Activated CD4-positive, alpha-beta T cell treated with anti-CD3 and anti-CD28 coated beads, Interleukin-2, Interleukin-4, amounts not matched to agents 100 ng/mL and 50 ng/mL, durations not matched to agents 16 hours and 8 hours (primary cell): ENCODE data around the gene FSTL4.

Source experiments
- DNase-seq: peaks from one replicate; pipeline ENCODE4 v3.0.0-alpha.2; 2020; ENCODE audit warnings: low spot score

FSTL4 gene

GRCh38 chr5:133512896-133513295, 99.4 kb downstream of the FSTL4 start:
- DNase-seq, result no peak

GRCh38 chr5:133511653-133512235, 100.6 kb downstream of the FSTL4 start:
- DNase-seq, result no peak

- DNase-seq, result no peak
These were observed 101.6 kb downstream of the FSTL4 start for GRCh38 chr5:133510634-133511262.

- DNase-seq, result no peak
These were observed 102.6 kb downstream of the FSTL4 start for GRCh38 chr5:133509742-133510079.

GRCh38 chr5:133508845-133509741, 103.2 kb downstream of the FSTL4 start:
- DNase-seq, result peak; percentile 4

GRCh38 chr5:133508331-133508730, 104.0 kb downstream of the FSTL4 start:
- DNase-seq, result no peak

GRCh38 chr5:133506181-133506580, 106.2 kb downstream of the FSTL4 start:
- DNase-seq, result no peak

GRCh38 chr5:133503511-133503910, 108.8 kb downstream of the FSTL4 start:
- no peak for DNase-seq

- no peak for DNase-seq
These were observed 112.4 kb downstream of the FSTL4 start for GRCh38 chr5:133499895-133500294.

GRCh38 chr5:133497608-133498348, 114.6 kb downstream of the FSTL4 start:
- DNase-seq, result no peak

- no peak for DNase-seq
These were observed 115.7 kb downstream of the FSTL4 start for GRCh38 chr5:133496631-133497030.

- no peak for DNase-seq
These were observed 117.5 kb downstream of the FSTL4 start for GRCh38 chr5:133494923-133495246.

GRCh38 chr5:133494232-133494922, 118.0 kb downstream of the FSTL4 start:
- DNase-seq, result no peak

- DNase-seq, result peak; percentile 25
These were observed 122.7 kb downstream of the FSTL4 start for GRCh38 chr5:133489632-133490031.

- DNase-seq, result no peak
These were observed 125.2 kb downstream of the FSTL4 start for GRCh38 chr5:133487093-133487492.

- DNase-seq, result no peak
These were observed 126.9 kb downstream of the FSTL4 start for GRCh38 chr5:133485468-133485867.

GRCh38 chr5:133483406-133484090, 128.8 kb downstream of the FSTL4 start:
- DNase-seq, result no peak

- DNase-seq, result no peak
These were observed 130.3 kb downstream of the FSTL4 start for GRCh38 chr5:133482028-133482427.

- no peak for DNase-seq
These were observed 131.5 kb downstream of the FSTL4 start for GRCh38 chr5:133480866-133481265.

- no peak for DNase-seq
These were observed 132.0 kb downstream of the FSTL4 start for GRCh38 chr5:133480366-133480765.

- no peak for DNase-seq
These were observed 133.9 kb downstream of the FSTL4 start for GRCh38 chr5:133478199-133478985.
